NCI-H446 (cell line): ENCODE measurements around the gene KSR1.

ENCODE experiments used
- DNase-seq, 2 experiments: peaks; one replicate each; lab custom pipeline; 2025; lab: John Stamatoyannopoulos, UW

The KSR1 gene

GRCh38 chr17:27514595-27515413 is 58.6 kb downstream of the KSR1 start:
- no peak for DNase-seq

- DNase-seq = no peak
Measured at GRCh38 chr17:27518048-27518447, 61.8 kb downstream of the KSR1 start.

- DNase-seq = no peak
Measured at GRCh38 chr17:27518545-27519521, 62.6 kb downstream of the KSR1 start.

GRCh38 chr17:27519550-27519949 is 63.3 kb downstream of the KSR1 start:
- DNase-seq = no peak

- DNase-seq = no peak
Measured at GRCh38 chr17:27520491-27521185, 64.4 kb downstream of the KSR1 start.

- no peak for DNase-seq
Measured at GRCh38 chr17:27521281-27522027, 65.2 kb downstream of the KSR1 start.

- DNase-seq = no peak
Measured at GRCh38 chr17:27522028-27522635, 65.9 kb downstream of the KSR1 start.

- no peak for DNase-seq
Measured at GRCh38 chr17:27523712-27524111, 67.5 kb downstream of the KSR1 start.

- no peak for DNase-seq
Measured at GRCh38 chr17:27524594-27524993, 68.3 kb downstream of the KSR1 start.

GRCh38 chr17:27525316-27525715 is 69.1 kb downstream of the KSR1 start:
- no peak for DNase-seq

- no peak for DNase-seq
Measured at GRCh38 chr17:27525836-27526603, 69.8 kb downstream of the KSR1 start.

- no peak for DNase-seq
Measured at GRCh38 chr17:27526604-27527002, 70.4 kb downstream of the KSR1 start.

- DNase-seq = no peak
Measured at GRCh38 chr17:27529230-27529796, 73.1 kb downstream of the KSR1 start.

- no peak for DNase-seq
Measured at GRCh38 chr17:27530764-27531391, 74.6 kb downstream of the KSR1 start.

GRCh38 chr17:27531469-27531961 is 75.3 kb downstream of the KSR1 start:
- DNase-seq = no peak

- DNase-seq = no peak
Measured at GRCh38 chr17:27532269-27533263, 76.3 kb downstream of the KSR1 start.

GRCh38 chr17:27533874-27534815 is 77.9 kb downstream of the KSR1 start:
- no peak for DNase-seq
